ENCODE results near the gene ARHGEF26.

ARHGEF26 gene

DNA sequence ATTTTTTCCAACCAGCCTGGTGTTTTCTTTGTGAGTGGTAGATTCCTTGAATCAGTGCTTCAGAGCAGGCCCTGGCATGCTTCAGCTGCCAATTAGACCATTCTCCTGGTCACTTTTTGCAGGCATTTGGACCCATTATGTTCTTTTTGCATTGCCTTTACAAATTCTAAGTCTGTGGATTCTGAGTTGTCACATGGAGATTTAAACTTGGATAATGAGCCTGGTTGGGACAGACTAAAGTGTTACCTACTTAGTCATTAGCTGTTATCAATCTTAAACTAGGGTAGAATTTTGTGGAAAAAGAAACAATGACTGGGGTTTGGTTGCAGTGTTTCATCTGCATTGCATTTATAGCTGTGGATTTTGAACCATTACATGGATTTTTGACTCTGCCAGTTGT is 40.6 kb downstream of the ARHGEF26 start:
- DNase-seq: no peak

DNA sequence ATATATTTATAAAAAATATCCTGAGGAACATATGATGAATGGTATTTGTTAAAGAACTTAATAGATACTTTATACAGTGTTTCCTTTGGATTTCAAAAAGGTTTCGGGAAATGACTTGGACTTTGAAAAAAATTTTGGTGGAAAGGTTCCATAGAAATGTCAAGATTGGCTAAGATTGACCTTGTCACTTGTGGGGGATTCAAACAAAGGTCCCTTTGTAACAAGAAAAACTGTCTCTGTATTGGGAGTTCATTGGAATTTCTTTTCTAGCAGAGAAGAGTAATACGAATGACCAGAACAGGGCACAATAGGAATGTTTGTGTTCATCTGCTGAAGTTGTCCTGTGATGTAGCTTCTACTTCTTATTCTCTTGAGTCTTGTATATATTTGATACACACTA is 43.2 kb downstream of the ARHGEF26 start:
- DNase-seq: no peak

DNA sequence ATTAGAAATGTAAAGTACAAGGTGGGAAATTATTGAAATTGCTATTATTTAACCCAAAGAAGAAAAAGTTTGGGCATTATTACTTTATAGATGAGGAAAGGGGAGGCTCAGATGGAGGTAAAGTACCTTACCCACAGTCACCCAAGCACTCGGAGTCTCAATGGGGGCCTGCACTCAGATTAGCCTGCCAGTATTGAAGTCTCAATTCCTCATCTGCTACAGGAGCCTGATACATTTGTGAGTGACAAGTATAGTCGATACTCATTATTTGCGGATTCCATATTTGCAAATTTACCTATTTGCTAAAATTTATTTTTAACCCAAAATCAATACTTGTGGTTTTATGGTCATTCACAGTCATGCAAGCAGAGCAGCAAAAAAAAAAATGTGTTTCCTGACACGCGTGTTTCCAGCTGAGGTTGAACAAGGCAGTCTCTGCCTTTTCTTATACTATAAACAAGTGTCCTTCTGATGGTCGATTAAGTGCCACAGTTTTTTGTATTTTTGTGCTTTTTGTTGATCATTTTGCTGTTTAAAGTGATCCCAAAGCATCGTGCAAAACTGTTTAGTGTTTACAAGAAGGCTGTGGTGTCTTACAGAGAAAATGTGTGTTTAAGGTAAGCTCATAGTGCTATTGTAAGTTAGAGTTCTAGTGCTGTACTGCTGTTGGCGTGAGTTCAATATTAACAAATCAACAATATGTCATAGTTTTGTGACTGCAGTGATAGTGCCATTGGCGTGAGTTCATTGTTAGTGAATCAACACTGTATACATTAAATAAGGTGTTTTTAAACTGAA is 48.0 kb downstream of the ARHGEF26 start:
- no peak for DNase-seq

DNA sequence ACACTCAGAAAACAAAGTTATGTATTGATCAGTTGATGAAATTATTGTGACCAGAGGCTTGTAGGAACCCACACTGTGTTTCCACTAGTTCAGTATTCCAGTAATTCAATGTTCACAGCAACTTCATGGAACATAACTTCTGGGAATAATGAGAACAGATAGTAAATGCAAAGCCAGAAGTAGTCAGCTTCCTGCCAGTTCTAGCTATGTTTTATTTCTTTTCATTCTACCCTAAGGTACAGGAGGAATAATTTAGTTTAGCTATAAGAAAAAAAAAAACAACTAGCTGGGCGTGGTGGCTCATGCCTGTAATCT is 48.6 kb downstream of the ARHGEF26 start:
- no peak for DNase-seq

DNA sequence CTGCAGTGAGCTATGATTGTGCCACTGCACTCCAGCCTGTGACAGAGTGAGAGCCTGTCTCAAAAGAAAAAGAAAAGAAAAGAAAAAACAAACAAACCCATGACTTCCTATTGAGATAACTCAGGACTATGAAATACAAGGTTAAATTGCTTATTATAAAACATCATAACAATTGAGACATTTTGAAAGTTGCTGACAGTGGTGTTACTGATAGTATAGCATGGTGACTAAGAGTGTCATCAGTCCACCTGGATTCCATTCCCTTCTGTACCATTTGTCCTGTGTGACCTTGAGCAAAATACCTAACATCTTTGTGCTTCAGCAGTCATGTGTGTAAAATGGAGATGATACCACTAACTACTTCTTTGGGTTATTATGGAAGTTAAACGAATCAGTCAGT is 49.1 kb downstream of the ARHGEF26 start:
- no peak for DNase-seq

DNA sequence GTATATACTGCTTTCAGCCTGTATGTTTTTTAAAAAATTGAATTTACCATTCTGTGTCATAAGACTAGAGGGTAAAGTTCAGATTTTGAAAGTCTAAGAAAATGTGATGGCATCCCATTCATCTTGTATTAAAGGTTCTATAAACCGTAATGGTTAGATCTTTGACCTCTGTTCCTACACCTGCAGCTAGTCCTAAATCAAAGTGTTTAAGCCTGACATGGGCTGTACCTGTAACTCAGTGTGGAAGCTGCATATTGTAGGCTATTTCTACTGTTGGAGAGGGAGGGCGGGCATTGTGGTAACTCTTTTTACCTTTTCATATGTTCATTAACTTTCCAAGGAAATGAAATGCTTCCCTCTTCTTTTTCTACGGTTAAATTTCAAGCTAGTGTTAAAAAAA is 53.9 kb downstream of the ARHGEF26 start:
- DNase-seq: no peak

DNA sequence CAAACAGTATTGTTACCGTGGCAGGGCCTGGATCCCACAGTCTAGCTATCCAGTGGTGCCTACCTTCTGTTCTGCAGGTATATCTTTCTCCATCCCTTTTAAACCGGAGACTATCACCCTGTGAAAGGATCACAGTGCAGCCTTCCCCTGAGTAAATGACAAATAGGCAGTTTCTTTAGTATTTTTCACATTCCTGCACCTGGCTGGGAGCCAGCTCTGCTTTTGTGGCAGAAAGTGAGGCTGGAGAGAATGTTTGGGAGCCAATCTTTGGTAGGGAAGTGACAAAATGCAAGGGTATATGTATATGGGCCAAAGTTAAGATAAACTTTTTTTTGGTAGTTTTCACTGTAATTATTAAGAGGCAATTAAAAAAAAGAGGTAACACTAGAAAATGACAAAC is 54.8 kb downstream of the ARHGEF26 start:
- DNase-seq: no peak

DNA sequence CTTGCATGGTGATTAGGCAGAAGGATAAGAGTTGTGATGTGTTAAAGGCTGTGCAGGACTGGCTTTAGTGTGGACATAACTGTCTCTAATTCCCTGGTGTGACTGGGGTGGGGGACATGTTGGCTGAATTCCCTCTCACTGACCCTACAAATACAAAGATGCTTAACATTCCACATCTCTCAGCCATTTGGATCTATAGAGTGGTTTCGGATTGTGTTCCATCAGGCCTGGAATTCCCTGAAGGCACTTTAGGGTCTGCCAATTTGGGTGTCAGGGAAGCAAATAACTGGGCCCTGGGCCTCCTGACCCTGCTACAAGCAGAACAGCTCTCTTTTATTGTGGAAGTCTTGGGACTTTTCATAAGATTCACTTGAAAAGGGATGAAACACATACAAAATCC is 56.2 kb downstream of the ARHGEF26 start:
- DNase-seq: no peak

DNA sequence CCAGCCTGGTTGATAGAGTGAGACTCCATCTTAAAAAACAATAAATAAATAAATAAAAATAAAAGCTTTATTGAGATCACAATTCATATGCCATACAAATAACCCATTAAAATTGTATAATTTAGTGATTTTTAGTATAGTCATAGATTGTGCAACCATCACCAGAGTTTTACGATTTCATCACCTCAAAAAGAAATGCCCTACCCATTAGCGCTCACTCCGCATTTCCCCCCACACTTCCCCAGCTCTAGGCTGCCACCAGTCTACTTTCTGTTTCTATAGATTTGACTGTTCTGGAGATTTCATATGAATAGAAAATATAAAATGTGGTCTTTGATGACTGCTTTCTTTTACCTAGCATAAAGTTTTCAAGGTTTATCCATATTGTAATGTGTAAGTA is 57.0 kb downstream of the ARHGEF26 start:
- DNase-seq: no peak

DNA sequence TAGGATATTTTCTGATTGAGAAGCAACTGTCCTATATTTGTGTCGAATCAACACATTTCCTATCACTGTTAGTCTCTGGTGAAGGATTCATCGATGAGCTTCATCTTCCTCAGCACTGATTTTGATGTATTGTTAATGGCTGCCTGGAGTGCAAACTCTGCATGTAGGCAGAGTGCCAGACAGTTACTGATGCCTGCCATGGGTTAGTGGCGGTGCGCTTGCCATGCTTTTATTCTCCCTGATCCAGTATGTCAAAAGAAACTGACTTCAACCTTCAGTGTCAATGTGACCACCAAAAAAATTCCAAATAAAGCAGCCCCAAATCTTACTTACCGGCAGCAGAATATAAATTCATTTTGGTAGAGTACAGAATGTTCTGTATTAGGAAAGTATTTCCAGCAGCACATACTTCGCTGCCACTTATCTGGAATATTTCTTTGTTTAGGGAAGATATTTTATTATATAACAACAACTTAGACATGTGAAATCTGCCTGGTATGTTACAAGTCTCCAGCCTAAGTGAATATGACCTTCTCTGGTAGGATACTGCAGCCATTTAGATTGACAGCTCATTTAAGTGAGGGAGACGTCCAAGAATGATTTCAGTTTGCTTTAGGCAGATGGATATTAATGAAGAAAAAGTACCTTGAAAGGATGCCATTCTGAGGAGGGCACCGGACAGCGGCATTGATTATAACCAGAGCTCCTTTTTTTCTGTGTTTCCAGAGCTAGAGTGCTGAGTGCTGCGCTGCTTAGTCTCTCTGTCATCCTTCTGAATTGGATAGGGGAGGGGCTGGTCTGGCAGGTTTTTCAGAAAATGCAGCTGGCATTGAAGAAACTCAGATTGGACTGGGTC is 59.9 kb downstream of the ARHGEF26 start:
- DNase-seq: no peak

DNA sequence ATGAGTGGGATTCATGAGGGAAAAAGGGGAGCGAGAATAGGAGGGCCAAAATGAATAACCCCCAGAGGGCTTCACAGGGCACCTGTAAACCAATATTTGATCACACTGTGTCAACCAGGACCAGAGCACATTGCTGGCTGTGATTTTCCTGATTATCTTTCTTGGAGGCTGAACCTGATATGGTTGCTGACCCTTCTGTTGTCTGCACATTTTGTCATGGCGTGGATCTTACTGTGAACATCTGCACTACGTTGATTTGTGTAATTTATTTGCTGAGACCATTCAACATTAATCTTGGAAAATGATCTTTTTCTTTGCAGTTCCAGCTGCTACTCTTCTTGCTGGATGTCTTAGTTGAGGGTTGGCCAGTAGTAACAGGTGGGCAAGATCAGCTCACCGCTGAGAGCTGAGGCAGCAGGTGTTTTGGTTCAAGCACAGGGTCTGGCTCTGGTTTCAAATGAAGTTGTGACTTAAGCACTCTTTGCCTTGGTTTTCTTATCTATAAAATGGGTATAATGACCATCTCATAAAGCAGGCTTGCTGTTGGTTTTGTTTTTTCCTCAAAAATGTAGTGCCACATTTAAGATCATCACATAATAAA is 61.2 kb downstream of the ARHGEF26 start:
- DNase-seq: no peak

DNA sequence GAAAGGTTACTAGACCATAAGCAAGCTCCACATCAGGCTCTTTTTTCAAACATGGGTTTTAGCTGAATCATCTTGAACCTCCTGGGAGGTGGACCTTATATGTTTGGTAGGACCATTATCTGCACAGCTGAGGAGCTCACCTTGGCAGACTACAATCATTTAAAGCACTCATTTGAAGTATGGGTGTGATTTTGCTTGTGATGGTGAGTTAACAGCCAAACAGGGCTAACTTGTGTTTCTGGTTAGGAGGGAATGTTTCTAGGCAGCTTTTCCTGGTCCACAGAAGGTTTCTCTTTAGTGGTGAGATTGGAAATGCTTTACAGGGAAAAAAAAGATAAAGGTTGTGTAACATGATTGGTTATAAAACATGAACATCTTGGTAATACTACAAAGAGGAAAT is 61.8 kb downstream of the ARHGEF26 start:
- no peak for DNase-seq

DNA sequence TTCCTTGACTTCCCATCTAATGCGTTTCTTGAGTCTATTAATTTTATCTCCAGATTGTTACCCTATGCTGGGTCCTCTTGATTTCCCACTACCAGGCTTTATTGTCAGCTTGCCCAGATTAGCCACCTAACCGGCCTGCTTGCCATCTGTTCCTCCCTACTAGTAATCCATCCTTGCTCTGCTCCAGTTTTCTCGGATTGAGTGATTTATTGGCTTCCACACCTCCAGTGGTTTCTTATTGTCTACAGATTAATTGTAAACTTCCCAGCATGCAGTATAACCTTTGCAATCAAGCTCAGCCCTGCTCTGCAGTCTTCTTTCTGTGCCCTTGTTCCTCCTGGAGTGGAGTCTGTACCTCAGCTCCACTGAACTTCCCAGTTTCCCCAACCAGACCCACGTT is 63.4 kb downstream of the ARHGEF26 start:
- no peak for DNase-seq

DNA sequence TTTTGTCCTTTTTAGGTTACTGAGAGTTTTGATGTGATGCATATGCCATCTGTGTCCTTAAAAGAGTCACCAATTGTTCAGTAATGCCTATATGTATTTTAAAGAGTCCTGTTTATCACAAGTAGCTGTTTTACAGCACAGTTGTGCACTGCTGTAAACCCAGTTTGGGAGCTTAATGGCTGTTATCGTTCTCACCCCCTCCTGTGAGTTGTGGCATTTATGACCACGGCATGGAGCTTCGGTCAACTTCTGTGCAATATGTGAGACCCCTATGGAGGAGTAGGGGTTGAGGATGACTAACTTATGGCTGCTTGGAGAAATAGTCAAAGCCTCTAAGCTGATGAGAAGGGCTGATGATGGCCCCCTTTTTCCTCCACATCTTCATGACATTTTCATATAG is 67.2 kb downstream of the ARHGEF26 start:
- DNase-seq: no peak

DNA sequence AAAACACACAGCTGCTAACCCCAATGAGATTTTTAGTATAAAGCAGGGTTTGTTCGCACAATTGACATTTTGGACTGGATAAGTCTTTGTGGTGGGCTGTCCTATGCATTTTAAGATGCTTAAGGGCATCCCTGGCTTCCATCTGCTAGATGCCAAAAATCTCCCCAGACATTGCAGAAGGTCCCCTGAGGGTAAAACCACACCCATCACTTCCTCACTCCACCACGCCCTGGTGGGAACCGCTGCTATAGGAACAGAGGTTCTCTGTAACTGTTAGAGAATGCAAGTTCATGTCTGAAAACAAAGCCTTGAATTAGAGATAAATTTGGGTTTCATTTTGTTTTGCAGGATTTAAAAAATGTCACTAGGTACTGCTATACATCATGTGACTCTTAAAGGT is 67.7 kb downstream of the ARHGEF26 start:
- no peak for DNase-seq

DNA sequence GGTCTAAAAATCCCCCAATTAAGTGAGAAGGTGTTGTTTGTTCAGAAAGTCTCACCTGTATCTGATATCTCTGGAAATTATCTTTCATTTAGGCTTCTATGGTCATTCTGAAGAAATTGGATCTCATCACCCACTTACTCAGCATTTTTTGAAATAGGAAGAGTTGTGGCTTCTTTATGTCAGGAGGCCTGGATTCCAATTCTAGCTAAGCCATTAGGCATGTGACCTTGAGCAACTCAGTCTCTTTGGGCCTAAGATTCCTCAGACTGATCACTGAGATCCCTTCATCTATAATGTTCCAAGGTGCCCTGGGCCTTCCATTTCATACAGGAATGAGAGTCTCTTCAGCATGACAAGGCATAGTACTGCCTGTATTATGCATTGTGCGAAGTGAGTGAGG is 70.3 kb downstream of the ARHGEF26 start:
- no peak for DNase-seq

DNA sequence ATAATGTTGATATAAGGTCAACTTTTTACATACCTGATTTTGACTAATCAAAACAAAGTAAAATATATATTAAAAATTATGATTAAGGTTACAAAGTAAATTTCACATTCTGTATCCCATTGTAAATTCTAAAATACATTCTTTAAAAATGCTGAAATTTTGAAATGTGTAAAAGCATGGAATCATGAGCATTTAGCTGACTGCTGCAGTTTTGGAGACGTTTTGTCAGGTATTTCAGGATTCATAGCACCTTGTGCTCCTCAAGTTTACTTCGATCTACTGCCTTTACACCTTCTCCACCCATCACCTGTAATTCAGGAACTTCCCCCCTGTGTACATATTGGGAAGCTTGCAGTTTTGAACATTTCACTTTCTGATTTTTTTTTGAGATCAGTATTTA is 71.0 kb downstream of the ARHGEF26 start:
- DNase-seq: no peak

DNA sequence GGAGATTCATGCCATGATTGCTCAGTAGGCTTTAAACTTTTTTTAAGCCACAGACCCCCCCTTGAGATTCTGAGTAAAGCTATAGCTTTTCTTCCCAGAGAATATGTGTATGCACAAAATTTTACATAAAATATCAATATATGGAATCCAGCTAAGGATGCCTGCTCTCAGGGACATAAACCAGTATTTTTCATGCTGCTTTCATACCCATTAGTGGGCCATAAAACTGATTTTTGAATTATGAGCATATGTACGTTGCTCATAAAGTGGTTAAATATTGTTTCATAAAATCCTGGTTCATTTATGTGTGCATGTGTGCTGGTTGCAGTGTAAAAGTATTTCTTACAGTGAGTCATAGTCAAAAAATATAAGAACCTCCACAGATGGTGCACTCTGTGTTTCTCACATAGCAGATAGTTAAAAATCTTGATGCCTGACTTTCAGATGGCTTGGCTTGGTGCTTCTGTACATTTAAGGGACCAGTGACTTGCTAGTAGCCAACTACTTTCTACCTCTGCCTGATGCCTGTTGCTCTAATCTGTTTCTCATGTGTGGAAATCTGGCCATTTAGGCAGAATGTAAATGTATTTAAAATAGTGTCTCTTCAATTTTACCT is 71.9 kb downstream of the ARHGEF26 start:
- no peak for DNase-seq

DNA sequence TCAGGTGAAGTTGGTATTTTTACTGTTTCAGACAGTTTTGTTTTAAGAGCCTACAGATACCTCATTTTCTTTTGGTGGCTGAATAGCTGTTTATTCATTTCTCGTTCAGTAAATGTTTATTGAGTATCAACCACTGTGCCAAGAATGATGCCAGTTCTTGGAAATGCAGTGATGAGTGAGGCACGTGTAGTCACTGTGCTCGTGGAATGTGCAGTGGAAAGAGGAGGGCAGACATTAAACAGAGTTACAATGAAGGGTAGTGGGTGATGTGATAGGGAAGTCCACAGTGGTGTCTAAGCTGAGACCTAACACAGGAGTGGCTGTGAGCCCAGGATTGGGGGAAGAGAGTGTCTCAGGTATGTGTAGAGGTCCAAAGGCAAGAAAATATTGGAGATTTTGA is 73.7 kb downstream of the ARHGEF26 start:
- no peak for DNase-seq

DNA sequence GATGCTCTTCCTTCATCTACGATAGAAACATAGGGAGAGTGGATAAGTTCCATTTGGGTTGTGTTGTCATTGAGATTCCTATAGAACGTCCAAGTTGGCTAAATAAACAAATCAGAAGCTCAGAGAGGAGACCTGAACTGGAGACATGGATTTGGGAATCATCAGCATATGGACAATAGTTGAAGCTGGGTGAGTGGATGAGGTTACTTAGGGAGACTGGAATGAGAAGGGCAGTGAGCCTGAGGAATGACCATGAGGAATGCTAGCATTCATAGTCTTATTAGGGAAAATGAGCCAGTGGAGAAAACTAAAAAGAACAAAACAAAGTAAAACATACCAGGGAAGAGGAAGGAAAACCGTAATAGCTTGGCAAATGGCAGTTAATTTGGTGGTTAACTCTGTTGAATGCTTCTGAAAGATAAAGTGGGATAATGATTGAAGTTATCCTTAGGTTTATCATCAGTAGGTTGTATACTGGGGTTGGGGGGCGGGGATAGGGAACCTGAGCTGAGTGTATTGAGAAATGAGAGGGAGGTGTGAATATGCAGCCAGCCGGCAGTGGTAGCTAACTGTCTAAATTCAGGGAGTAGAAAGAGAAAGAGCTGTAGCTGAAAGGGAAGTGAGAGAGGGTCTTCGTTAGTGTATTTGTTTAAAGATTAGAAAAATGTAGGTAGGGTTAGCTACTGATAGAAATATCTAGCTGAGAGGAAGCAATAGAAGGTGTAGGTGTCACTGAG is 74.6 kb downstream of the ARHGEF26 start:
- no peak for DNase-seq

DNA sequence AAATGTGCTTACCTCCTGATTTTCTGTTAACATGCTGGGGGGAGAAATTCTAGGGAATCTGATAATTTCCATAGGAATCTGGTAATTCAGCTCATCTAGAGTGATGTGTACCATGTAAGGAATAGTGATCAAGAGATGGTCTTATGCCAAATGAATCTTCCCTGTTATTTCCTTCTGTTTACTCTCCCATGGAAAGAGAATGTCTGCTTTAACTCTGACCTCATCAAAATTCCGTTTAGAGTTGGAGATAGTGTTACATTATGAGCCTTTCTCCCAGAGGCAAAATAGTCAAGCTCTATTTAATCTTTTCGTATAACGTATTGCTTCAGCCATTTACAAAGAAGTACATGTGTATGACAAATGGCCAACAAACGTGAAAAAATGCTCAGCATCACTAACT is 76.6 kb downstream of the ARHGEF26 start:
- no peak for DNase-seq

DNA sequence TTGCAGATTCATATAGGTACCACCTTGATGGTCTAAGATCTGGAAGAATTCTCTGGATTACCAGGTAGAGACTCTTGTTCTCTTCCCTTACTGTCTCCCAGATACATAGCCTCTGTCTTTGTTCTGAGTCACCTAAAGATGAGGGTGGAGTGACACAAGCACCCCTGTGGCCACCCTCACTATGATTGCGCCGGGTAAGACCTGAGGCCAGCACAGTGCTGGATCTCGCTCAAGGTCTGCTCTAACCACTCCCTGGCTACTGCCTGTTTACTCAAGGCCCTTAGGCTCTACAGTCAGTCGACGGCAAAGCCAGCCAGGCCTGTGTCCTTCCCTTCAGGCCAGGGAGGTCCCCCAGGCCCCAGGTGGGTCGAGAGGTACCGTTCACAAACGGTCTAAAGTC is 88.3 kb downstream of the ARHGEF26 start:
- DNase-seq: no peak

DNA sequence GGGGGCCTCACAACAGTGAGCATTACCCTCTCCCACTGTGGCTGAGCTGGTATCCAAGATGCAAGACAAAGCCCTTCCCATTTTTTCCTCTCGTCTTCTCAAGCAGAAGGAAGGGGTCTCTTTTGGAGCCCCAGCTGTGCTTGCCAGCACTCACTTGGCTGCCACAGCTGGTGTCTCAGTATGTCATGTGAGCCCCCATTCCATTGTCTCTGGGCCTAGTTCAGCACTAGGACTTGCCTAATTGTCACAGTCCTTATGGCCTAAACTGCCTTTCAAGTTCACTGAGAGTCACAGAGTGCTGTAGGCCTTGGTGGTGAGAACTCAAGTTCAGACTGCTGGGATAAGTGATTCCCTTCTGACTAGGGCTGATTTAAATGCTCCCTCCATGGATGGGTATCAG is 89.8 kb downstream of the ARHGEF26 start:
- DNase-seq: no peak
